ENCODE data around the gene BCAS3.
"Not testable (repeated sequence)": the region's sequence is repeated elsewhere in the genome, so short reads cannot be mapped to it uniquely, and the experiment has no call there.

Gene BCAS3

DNA sequence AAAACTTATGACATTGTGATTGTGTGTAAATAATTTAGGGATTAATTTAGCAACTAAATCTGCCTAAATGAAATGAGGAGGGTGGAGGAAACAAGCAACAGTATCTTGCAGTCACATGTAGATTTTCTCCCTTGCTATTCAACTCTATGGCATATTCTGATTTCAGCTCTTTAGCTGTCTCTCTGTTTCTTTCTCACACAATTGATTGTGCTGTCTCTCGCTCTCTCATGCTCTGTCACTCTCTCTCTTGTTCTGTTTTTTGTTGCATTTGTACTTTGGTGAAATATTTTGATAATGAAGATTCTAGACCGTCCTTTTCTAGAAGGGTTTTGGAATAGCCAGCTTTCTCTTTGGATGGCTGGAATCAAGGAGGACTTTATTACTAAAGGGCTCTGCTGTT is 70.6 kb downstream of the BCAS3 start:
- no peak for FAIRE-seq

DNA sequence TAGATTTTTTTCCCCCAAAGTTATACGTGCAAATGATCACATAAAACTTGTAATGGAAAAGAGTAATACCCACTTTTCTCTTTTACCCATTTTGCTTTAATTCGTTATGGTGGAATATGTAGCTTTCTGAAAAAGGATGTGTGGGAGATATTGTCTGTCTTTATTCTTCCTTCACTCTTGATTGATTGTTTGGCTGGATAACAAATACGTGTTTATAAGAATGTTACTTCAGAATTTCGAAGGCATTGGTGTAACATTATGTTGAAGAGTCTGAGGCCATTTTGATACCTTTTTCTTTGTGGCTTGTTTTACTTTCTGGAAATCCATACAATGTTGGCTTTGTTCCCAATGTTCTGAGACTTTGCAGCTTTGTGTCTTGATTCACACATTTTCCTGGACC is 71.4 kb downstream of the BCAS3 start:
- FAIRE-seq: no peak

DNA sequence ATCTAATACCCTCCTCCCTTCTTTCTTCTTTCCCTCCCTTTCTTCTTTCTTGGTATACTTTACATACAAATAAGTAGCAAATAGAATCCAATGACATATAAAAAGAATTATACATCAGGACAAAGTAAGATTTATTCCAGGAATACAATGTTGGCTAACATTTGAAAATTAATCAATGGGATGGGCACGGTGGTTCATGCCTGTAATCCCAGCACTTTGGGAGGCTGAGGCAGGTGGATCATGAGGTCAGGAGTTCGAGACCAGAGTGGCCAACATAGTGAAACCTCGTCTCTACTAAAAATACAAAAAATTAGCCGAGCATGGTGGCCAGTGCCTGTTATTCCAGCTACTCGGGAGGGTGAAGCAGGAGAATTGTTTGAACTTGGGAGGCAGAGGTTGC is 72.1 kb downstream of the BCAS3 start:
- no peak for FAIRE-seq

DNA sequence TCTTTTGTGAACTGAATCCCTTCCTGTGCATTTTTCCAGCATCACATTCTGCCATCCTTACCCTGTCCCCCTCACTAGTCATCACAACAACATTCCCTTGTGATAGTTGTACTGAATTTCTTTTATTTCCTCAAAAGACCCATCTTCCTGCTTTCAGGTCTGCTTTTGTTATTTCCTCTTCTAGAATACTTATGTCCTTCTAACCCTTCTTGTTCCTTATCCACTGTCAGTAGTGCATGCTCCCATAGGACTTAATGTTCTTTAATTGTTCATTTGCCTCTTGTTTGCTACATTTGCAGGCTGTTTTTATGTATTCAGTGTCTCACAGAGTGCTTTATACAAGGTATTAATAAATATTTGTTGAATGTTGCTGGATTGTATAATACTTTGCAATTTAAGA is 73.0 kb downstream of the BCAS3 start:
- no peak for FAIRE-seq

DNA sequence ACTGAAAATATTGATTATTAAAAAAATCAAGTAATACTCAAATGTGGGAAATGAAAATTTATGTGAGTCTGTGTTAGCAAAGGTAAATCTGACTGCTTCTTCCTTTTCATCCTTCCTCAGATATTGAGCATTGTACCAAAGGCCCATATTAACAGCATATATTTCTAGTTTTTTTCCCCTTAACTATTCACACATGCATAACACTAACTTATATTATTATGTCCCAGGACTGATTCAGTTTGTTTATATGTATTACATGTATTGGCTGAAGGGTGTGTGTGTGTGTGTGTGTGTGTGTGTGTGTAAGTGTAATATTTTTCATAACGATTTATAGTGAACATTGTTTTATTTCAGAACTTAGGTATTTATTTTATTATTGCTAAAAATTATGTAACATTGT is 74.2 kb downstream of the BCAS3 start:
- FAIRE-seq: no peak

DNA sequence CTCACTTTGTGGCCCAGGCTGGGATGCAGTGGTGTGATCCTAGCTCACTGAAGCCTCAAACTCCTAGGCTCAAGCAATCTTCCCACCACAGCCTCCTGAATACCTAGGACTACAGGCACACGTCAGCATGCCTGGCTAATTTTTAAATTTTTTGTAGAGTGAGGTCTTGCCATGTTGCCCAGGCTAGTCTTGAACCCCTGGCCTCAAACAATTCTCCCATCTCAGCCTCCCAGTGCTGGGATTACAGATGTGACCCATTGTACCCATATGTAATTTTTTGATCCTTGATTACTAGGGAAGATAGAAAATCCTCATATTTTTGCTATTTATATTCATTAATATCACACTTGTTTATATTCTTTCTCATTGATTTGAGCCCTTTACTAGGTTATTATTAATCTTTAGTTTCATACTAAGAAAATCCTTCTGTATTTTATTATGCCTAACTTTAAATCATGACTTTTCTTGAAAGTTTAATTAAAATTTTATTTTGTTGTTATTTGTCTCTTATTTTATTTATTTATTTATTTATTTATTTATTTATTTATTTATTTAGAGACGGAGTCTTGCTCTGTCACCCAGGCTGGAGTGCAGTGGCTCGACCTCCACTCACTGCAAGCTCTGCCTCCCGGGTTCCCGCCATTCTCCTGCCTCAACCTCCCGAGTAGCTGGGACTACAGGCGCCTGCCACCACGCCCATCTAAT is 75.4 kb downstream of the BCAS3 start:
- no peak for FAIRE-seq

DNA sequence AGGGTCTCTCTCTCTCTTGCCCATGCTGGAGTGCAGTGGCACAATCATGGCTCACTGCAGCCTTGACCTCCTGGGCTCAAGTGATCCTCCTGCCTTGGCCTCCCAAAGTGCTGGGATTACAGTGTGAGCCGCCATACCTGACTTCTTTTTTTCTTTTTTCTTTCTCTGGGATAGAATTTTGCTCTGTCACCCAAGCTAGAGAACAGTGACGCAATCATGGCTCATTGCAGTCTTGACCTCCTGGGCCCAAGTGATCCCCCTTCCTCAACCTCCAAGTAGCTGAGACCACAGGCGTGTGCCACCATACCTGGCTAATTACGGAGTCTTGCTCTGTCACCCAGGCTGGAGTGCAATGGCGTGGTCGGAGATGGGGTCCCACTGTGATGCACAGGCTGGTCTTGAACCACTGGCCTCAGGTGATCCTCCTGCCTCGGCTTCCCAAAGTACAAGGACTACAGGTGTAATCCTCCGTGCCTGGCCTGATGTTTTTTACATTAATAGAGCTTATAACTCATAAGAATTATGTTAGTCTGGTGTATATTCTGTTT is 76.5 kb downstream of the BCAS3 start:
- no peak for FAIRE-seq

DNA sequence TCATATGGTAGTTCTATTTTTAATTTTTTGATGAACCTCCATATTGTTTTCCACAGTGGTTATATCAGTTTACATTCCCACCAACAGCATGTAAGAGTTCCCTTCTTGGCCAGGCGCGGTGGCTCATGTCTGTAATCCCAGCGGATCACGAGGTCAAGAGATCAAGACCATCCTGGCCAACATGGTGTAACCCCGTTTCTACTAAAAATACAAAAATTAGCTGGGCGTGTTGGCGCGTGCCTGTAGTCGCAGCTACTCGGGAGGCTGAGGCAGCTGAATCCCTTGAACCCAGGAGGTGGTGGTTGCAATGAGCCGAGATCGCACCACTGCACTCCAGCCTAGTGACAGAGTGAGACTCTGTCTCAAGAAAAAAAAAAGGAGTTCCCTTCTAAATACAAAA is 79.1 kb downstream of the BCAS3 start:
- FAIRE-seq: not testable (repeated sequence)

DNA sequence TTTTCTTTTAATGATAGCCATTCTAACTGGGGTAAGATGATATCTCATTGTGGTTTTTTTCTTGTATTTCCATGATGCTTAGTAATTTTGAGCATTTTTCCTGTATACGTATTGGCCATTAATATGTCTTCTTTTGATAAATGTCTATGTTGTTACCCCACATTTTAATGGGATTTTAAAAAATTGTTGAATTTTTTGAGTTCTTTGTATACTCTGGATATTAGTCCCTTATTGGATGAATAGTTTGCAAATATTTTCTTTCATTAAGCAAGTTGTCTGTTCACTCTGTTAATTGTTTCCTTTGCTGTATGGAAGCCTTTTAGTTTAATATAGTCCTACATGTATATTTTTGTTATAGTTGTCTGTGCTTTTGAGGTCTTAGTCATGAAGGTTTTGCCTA is 79.8 kb downstream of the BCAS3 start:
- FAIRE-seq: no peak

DNA sequence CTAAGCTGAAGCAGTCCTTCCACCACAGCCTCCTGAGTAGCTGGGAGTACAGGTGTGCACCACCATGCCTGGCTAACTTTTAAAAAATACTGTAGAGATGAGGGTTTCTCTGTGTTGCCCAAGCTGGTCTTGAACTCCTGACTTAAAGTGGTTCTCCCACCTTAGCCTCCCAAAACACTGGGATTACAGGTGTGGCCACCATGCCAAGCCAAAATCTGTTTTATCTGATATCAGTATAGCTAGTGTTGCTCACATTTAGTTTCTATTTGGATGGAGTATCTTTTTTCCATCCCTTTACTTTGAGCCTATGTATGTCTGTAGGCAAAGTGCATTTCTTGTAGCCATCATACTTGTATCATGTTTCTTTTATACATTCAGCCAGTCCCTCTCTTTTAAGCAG is 82.1 kb downstream of the BCAS3 start:
- FAIRE-seq: no peak

DNA sequence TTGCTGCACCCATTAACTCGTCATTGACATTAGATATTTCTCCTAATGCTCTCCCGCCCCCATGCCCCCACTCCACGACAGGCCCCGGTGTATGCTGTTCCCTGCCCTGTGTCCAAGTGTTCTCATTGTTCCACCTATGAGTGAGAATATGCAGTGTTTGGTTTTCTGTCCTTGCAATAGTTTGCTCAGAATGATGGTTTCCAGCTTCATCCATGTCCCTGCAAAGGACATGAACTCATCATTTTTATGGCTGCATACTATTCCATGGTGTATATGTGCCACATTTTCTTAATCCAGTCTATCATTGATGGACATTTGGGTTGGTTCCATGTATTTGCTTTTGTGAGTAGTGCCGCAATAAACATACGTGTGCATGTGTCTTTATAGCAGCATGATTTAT is 83.7 kb downstream of the BCAS3 start:
- not testable (repeated sequence) for FAIRE-seq

DNA sequence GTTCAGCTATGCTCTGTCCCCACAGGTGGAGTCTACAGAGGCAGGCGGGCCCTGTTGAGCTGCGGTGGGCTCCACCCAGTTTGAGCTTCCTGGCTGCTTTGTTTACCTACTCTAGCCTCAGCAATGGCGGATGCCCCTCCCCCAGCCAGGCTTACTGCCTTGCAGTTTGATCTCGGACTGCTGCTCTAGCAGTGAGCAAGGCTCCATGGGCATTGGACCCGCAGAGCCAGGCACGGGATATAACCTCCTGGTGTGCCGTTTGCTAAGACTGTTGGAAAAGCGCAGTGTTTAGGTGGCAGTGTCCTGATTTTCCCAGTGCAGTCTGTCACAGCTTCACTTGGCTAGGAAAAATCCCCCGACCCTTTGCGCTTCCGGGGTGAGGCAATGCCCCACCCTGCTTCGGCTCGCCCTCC is 89.1 kb downstream of the BCAS3 start:
- no peak for FAIRE-seq

DNA sequence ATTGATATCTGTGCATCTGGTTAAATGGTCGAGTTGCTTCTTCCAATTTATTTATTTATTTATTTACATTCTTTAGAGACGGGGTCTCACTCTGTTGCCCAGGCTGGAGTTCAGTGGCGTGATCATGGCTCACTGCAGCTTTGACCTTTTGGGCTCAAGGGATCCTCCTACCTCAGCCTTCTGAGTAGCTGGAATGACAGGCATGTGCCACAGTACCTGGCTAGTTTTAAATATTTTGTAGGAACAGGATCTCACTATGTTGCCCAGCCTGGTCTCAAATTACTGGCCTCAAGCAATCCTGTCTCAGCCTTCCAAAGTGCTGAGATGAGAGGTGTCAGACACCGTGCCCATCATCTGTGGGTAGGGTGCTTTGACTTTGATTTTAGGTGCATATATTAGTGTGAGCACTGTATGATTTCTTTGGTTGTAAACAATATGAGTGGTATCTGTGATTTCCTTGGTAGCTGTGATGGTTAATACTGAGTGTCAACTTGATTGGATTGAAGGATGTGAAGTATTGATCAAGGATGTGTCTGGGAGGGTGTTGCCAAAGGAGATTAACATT is 90.2 kb downstream of the BCAS3 start:
- no peak for FAIRE-seq

DNA sequence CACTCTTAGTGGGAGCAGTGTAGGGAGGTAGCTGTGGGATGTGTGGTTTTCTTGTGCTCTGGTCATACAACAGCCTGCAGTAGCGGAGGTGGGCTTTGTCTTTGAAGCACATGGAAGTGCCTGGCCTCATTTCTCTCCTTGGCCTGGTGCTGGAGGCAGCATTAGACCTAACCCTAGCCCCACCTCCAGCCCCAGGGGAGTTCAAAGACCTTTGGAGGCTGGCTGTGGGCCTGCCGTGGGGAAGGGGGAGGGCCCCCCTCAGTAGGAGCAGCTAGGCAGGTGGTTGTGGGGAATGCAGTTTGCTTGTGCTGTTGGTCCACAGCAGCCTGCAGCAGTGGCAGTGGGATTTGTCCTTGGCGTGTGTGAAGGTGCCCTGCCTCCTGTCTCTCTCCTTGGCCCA is 91.7 kb downstream of the BCAS3 start:
- FAIRE-seq: no peak

DNA sequence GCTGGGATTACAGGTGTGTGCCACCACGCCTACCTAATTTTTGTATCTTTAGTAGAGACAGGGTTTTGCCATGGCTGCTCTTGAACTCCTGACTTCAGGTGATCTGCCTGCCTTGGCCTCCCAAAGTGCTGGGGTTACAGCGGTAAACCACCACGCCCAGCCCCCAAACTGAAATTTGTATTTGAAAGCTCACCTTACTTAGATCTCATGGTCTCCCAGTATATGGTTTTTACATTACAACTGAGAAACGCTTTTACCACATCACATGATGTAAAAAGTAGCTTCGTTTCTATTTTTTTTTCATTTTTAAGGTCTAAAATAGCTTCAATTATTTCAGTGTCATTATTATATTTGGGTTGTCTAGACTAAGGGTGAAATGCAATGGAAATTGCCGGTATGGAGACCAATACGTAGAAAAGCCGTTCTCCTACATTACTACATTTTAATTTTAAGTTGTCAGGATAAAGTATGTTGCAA is 93.3 kb downstream of the BCAS3 start:
- no peak for FAIRE-seq

DNA sequence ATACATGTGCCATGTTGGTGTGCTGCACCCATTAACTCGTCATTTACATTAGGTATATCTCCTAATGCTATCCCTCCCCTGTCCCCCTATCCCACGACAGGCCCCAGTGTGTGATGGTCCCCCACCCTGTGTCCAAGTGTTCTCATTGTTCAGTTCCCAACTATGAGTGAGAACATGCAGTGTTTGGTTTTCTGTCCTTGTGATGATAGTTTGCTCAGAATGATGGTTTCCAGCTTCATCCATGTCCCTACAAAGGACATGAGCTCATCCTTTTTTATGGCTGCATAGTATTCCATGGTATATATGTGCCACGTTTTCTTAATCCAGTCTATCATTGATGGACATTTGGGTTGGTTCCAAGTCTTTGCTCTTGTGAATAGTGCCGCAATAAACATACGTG is 94.0 kb downstream of the BCAS3 start:
- FAIRE-seq: not testable (repeated sequence)

DNA sequence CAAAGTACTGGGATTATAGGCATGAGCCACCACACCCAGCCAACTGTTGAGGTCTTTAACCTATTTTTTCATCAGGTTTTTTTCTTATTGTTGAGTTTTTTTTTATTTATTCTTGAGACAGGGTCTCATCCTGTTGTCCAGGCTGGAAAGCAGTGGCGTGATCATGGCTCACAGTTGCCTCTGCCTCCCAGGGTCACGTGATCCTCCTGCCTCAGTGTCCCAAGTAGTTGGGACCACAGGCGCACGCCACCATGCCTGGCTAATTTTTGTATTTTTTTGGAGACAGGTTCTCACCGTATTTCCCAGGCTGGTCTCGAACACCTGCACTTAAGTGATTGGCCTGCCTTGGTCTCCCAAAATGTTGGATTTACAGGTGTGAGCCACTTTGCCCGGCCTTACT is 95.9 kb downstream of the BCAS3 start:
- FAIRE-seq: no peak

DNA sequence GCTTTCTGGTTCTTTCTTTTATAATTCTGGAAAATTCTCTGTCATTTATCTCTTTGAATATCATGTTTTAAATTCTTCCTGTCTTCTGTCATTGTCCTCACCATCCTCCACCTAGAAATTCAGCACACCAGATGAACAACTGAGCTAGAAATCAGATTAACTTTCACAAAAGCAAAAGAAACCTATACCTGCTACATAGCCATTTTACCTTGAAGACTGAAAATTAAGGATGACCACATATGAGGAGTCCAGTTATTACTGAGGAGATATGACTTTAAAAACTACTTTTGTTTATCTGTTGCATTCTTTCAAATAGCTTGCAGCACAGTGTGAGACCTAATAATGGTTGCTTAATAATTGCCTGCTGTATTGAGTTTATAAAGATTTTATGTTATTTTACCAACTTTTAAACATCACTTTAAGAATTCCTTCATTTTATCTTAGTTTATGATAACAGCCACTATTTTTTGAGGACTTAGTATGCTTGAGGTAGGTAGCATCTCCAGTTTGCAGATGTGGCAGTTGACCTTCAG is 104.3 kb downstream of the BCAS3 start:
- no peak for FAIRE-seq

DNA sequence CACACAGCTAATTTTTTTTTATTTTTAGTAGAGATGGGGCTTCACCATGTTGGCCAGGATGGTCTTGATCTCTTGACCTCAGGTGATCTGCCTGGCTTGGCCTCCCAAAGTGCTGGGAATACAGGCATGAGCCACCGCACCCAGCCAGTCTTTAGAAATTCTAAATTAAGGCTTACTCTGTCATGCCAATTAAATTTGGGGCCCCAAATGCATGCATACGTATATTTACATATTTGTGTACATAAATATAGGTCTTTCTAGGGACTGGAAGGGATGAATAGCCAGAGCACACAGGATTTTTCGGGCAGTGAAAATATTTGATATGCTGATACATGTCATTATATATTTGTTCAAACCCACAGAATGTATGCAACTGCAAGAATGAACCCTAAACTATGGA is 105.1 kb downstream of the BCAS3 start:
- FAIRE-seq: no peak

DNA sequence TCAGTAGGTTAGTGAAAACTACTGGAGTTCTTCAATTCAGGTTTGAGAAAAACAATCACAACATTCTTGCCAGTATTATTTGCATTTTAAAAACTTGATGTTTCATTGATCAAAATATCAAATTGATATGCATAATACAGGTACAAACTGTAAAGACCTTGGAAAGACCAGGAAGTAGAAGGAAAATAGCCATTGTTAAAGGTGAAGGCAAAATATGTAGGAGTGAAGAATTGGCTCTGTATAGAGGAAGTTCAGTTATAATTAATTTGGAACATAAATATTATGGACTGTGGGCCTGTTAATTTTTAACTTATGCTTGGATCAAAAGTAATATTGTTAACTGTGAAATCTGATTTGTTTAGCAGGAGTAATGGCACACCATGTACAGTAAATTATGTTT is 112.6 kb downstream of the BCAS3 start:
- FAIRE-seq: no peak

DNA sequence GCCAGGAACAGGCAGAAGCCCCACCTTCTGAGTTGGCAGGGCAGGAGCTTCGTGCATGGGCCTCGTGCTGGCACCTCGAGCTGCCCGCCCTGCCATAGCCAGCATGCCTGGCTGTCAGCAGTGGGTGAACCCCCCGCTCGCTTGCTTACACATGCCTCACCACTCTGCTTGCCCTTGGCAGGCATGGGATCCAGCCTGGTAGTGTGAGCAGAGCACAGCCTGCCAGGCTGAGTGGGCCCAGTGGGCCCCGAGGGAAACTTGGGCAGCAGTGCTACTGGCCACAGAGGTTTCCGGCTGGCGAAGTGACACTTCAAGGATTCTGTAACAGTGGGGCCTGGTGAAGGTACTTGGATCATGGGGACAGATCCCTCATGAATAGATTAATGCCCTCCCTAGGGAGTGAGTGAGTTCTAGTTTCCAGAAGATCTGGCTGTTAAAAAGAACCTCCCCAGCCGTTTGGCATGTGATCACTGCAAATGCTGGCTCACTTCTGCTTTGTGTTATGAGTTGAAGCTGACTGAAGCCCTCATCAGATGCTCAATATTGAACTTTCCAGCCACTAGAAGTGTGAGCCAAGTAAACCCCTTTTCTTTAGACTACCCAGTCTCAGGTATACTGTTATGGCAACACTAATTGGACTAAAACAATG is 114.7 kb downstream of the BCAS3 start:
- no peak for FAIRE-seq

DNA sequence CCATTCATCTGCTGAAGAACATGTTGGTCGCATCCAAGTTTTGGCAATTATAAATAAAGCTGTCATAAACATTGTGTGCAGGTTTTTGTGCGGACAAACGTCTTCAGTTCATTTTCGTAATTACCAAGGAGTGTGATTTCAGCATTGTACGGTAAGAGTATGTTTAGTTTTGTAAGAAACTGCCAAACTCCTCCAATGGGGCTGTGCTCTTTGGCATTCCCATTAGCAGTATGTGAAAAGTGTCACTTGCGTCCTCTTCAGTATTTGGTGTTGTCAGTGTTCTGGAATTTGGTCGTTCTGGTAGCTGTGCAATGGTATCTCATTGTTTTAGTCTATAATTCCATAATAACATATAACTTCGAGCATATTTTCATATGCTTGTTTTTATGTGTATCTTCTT is 120.9 kb downstream of the BCAS3 start:
- FAIRE-seq: no peak

DNA sequence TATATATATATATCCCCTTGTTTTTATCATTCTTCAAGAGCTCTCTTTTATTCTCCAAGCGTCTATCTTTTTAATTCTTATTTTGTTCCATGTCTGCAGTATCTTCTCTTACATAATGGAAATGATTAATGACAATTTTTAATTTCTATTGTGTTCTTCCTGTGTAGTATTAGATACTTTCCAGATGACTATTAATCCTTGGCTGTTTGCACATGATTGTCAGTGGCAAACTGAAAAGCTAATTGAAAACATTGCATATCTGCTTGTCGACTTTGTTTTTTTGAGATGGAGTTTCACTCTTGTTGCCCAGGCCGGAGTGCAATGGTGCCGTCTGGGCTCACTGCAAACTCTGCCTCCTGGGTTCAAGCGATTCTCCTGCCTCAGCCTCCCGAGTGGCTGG is 124.7 kb downstream of the BCAS3 start:
- no peak for FAIRE-seq

DNA sequence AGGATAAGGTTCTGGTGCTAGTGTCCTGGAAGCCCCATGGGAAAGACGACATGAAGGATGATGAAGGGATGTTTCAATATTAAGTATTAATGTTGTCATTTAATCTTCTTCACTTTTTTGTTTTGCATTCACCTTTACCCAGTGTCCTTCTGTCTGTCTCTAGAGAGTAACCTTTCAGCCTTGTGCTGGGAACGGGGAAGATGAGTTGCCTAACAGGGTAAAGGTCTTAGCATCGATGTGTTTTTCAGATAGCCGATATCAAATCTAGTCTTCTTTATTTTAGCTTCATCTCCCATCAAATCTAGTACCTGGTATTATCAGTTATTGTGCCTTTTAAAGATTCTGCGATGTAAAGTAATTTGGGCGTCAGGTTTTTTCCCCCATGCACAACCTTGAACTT is 125.4 kb downstream of the BCAS3 start:
- FAIRE-seq: no peak

Data from colon (tissue), 2 donors.